PFSK-1 (cell line): Measurements from ENCODE around the gene PRKACA.

Experiments
- FOXP2 ChIP-seq: optimal IDR thresholded peaks from 2 replicates; pipeline ENCODE3; 2011; ENCODE audit warnings: borderline replicate concordance, control low read depth, inconsistent platforms; ENCODE audit not compliant: insufficient read depth; ENCODE audit errors: extremely low read length, extremely low read depth
- POLR2AphosphoS5 ChIP-seq: IDR thresholded peaks from 2 replicates; pipeline ENCODE4 v1.6.1; 2012; ENCODE audit warnings: low read depth, mild to moderate bottlenecking, control low read depth, low read length, moderate library complexity
- REST ChIP-seq, 2 experiments: IDR thresholded peaks; 2 replicates each; pipeline versions ENCODE4 v1.6.1 to v1.8.0; 2011 to 2012; ENCODE audit warnings: low read depth in 2 of 2, low read length in 2 of 2, control low read depth in 1 of 2, inconsistent platforms in 1 of 2, mild to moderate bottlenecking in 1 of 2, moderate library complexity in 1 of 2; ENCODE audit not compliant: insufficient read depth in 1 of 2
- SIN3A ChIP-seq: IDR thresholded peaks from 2 replicates; pipeline ENCODE4 v1.6.1; 2012; ENCODE audit warnings: mild to moderate bottlenecking, low read length, moderate library complexity, borderline replicate concordance; ENCODE audit not compliant: insufficient read depth
- TAF1 ChIP-seq: IDR thresholded peaks from 2 replicates; pipeline ENCODE4 v1.6.1; 2012; ENCODE audit warnings: low read length, control low read depth, borderline replicate concordance; ENCODE audit not compliant: insufficient read depth

GRCh38 chr19:14063105-14063504 lies 54.5 kb downstream of the PRKACA start:
- no peak for TF ChIP-seq REST (IDR thresholded peaks at IDR 0.05; ENCODE audit: insufficient read depth in 1 of 2, low read depth in 2 of 2, low read length in 2 of 2)
- no peak for TF ChIP-seq TAF1
- no peak for TF ChIP-seq POLR2AphosphoS5
- TF ChIP-seq SIN3A, result no peak
- TF ChIP-seq FOXP2, result no peak
